HG03460 (cell line): Measurements from ENCODE around the gene FUT9.

ENCODE experiments used
- ATAC-seq: cut with Tn5 transposase; IDR thresholded peaks from one replicate; pipeline ENCODE4 v1.9.1; 2021; ENCODE audit not compliant: unreplicated experiment

The FUT9 gene

DNA sequence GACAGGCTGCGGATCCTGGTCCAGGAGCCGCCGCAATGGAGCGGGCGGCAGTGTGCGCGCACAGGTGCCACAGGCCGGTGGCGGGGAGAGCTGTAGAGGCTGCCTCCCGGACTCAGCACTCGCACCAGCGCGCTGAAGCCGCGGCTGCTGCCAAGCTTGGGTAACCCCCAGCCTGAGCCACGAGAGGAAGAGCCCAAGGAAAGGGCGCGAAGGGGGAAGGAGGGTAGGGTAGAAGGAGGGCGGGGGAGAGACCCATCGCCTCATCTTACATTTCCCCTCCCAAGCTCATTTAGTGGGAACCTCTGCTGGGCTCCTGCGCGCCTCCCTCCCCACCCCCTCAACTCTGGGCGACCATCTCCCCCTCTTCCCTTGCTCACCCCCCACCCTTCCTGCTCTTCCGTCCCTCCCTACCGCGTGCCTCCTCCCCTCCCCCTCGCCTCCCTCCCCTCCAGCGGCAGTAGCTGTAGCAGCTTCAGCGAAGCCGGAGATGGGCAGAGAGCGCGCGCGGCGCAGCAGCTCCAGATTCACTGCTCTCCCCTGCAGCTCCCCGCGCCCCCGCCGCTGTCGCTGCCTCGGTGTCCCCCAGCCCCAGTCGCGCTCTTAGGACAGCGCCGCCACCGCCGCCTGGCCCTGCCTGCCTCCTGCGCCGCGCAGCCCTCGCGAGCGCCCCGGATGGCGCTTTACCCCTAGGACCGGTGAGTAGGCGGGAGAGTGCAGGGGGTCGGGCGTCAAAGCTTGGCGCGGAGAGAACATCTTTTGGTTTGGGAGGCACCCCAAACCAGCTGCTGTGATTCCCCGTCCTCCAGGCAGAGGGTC, at the start of gene FUT9:
Gene FUT9, plus strand, starts transcription at position 457 of the 816 bp plus-strand sequence. CDS start 187,182 bp downstream, outside the sequence.
- no peak for ATAC-seq

- ATAC-seq = no peak
These were observed 48.2 kb upstream of the FUT9 start for GRCh38 chr6:95967594-95967993.

GRCh38 chr6:95973976-95974375, 41.8 kb upstream of the FUT9 start:
- no peak for ATAC-seq

DNA sequence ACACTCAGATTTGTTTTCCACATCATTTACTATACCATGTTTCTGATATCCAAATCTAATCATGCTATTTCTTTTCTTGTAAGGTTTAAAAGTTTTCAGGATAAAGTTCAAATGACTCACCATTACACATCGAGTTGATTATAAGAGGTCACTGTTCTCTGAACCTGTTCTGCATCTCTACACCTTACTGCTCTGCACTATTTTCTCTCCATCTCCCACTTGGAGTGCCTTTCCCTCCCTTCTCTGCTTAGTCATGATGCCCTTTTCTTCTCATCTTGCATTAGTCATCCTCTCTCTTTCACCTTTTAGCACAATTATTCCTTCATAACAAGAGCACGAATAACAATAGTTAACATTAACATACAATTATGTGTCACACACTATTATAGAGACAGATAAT, 37.5 kb upstream of the FUT9 start:
- no peak for ATAC-seq

- no peak for ATAC-seq
These were observed 23.9 kb upstream of the FUT9 start for GRCh38 chr6:95991906-95992305.

GRCh38 chr6:95994151-95994550, 21.6 kb upstream of the FUT9 start:
- ATAC-seq = no peak

- no peak for ATAC-seq
These were observed 17.6 kb upstream of the FUT9 start for GRCh38 chr6:95998133-95998532.

DNA sequence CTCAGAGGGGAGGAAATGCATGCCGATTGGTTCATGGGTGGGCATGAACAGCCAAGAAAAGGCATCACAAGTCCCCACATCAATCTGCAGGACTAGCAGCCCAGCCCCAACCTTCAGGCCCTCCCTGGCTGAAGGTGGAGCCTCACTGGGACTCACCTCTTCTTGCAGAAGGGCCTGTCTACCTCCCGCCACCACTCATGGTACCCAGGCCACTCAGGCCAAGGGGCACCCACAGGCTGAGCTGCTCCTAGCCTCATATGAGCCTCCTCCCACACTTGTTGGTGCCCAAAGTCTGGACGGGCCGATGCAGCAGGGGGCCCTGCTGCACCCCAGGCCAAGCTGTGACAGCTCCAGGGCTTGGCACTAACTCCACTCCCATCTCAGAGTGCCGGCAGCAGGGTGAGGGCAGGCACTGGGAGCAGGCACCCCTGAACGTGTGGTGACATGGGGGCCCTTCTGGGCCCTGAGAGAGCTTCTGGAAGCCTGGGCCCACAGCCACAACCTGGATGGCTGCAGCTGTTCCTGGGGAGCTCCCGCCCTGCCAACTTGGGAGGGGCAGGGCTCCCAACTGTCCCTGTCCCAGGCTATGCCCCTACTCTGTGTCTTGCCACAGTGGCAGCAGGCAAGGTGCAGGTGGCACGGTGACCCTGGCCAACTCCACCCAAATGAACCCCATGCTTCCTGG, 13.7 kb upstream of the FUT9 start:
- ATAC-seq = no peak

DNA sequence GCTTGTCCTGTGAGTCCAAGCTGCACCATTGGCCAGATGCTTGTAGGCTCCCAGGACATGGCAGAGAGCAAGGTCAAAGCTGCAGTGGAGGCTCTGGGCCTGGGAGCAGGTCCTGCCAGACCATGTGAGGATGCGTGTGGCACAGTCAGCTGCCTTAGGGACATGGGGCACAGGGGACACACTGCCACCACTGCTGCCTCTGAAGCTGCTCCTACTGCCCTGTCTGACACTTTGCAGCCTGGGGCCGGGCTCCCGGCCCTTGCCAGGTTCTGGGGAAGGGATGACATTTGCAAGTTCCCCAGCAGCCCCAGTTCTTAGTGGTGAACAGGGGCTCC, 13.2 kb upstream of the FUT9 start:
- no peak for ATAC-seq

DNA sequence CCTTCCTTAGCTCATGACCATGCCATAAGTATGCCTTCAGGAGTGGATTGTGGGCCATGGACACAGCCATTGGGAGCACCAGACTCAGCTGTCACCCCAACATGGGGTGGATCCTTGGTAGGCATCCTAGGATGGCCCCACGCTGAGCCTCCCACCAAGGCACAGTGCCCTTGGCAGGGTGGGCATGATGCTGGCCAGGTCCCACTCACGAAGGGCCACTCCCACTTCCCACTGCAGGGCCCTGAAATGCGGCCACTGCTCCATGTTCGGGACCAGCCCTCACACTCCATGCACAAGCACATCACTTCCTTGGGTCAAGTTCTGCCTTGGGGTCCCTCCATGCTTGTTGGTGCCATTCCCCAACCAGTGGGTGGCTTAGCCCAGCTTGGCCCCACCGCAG, 12.9 kb upstream of the FUT9 start:
- ATAC-seq = no peak

GRCh38 chr6:96007663-96008062, 8.1 kb upstream of the FUT9 start:
- ATAC-seq = no peak

- ATAC-seq = no peak
These were observed 2.2 kb upstream of the FUT9 start for GRCh38 chr6:96013531-96013930.

DNA sequence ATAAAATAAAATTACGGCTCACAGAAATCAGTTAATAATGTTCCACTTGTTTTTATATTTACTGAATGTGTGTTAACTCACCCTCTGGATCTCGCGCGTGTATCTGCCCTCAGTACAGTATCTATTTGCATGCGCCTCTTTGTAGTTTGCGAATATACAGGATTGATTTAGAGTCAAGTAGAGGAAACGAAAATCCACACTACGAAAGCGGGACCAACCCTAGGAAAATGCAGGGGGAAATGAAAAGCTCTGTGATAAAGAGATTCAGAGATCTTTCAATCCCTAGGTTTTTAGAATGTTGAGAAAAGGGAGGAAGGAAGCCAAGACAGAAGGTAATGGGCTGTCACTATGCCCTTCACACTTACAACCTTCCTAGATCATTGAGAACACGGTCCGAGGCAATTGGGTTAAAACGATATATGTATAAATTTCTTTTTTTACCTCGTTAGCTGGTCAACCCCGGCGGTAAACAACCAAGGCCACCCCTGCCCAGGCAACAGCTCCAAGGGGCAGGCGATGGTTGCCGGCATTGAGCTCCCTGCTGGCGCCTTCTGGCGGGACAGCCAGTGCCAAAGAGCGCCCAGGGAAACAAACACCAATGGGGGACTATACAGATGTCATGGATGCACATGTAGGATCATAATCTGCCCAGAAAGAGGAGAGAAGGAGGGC, 792 bp upstream of the FUT9 start:
- no peak for ATAC-seq

DNA sequence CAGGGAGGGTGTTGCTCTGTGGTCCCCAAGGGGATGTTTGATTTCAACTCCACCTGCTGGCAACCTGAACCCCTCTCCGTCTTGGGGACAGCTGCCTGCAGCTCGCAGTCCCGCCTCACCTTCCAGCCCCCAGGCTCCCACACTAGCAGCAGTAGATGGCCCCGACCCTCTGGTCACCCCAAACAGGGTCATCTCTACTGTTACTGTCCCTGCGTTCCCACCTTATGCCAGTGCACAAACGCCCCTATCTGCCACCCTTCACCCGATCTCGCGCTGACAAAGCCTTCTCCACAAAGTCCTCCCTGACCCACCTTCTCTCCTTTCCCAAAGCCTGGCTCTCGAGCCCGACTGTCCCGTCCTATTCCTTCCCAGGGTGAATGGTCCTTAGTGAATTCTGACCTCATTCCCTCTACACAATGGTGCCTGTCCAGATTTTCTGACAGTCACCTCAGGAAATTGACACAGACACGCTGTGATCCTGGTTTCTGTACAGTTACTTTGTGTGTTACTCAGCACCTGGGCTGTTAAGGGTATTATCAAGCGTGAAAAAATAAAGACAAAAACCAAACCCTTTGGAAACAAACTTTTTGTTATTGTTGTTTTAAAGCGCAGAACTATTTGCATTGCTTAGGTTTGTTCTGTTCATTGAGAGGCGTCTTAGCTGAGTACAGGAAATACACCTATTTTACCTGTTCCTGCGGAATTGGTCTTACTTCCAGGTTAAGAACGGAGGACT, 728 bp downstream of the FUT9 start:
- ATAC-seq = no peak

- no peak for ATAC-seq
These were observed 1.2 kb downstream of the FUT9 start for GRCh38 chr6:96017070-96017359.

GRCh38 chr6:96022225-96022624, 6.5 kb downstream of the FUT9 start:
- no peak for ATAC-seq

- ATAC-seq = no peak
These were observed 16.9 kb downstream of the FUT9 start for GRCh38 chr6:96032661-96033060.

DNA sequence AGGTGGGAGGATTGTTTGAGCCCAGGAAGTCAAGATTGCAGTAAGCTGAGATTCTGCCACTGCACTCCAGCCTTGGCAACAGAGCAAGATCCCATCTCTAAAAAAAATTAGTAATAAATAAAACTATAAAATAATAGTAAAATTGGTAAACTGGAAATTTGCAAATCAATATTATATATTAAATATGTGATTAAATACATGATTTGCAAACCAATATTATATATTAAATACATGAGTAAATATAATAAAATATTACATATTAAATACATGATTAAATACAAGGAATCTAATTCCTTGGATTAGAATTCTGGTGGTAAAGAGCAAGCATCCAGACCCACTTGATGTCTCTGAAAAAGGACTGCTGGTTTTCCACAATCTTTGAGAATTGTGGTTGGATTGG, 35.8 kb downstream of the FUT9 start:
- no peak for ATAC-seq

GRCh38 chr6:96058082-96058481, 42.3 kb downstream of the FUT9 start:
- no peak for ATAC-seq

GRCh38 chr6:96059586-96059985, 43.8 kb downstream of the FUT9 start:
- ATAC-seq = no peak

DNA sequence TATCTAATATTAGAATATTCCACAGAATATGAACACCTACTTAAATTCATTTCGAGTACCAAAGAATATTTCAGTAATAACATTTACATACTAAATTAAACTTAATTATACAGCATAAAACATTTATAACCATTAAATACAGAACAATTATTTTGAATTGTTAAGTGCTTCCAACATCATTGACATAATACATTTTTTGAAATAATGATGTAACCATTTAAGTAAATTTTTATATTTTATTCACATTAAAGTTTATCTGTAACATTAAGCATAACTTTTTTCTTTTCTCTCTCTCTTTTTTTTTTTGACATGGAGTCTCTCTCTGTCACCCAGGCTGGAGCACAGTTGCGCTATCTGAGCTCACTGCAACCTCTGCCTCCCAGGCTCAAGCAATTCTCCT, 44.5 kb downstream of the FUT9 start:
- ATAC-seq = no peak

GRCh38 chr6:96065213-96065612, 49.4 kb downstream of the FUT9 start:
- no peak for ATAC-seq
